CD4-positive, alpha-beta T cell (primary cell): ENCODE measurements around the gene ASIC4. TPM values are rescaled to one million over a fixed set of nuclear protein-coding genes. Genes with fewer than 3 reads are reported as not detected.

ENCODE experiments used
- ATAC-seq: fragments of 200-7000 bp; cut with Tn5 transposase; one replicate; pipeline ENCODE4 v1.10.0; 2022; ENCODE audit warnings: mild to moderate bottlenecking; ENCODE audit not compliant: poor library complexity
- CTCF ChIA-PET: fragments of 350-600 bp; sonication (Branson Sonifier 250); formaldehyde crosslinking; loops from one replicate; lab custom pipeline; 2021; ENCODE audit warnings: antibody characterized with exemption, inconsistent platforms; lab: Charles Lee
- POLR2A ChIA-PET: fragments of 350-600 bp; sonication (Branson Sonifier 250); formaldehyde crosslinking; loops from one replicate; lab custom pipeline; 2021; ENCODE audit warnings: antibody characterized with exemption, inconsistent platforms; lab: Charles Lee
- DNase-seq, 14 experiments: peaks; one replicate each; pipeline ENCODE4 v3.0.0-alpha.2; 2013 to 2020; ENCODE audit warnings: mixed read lengths in 2 of 14
- H3K27ac ChIP-seq, 2 donors: one replicate each; pipeline versions ENCODE4 v1.5.1 to v1.7.0; 2013; ENCODE audit warnings: low read length in 2 of 2, low read depth in 1 of 2, mild to moderate bottlenecking in 1 of 2
- H3K27me3 ChIP-seq, 2 experiments: 1 replicate in 1 of 2; 2 replicates in 1 of 2; pipeline versions ENCODE4 v1.6.1 to v1.7.0; 2013; ENCODE audit warnings: low read length in 2 of 2, control low read depth in 1 of 2, mild to moderate bottlenecking in 1 of 2, moderate library complexity in 1 of 2; ENCODE audit not compliant: insufficient read depth in 2 of 2, control insufficient read depth in 1 of 2
- H3K36me3 ChIP-seq: one replicate; pipeline ENCODE4 v1.6.1; 2013; ENCODE audit warnings: low read length, control low read depth; ENCODE audit not compliant: insufficient read depth
- H3K4me1 ChIP-seq: one replicate; pipeline ENCODE4 v1.6.1; 2013; ENCODE audit warnings: low read length, control low read depth; ENCODE audit not compliant: insufficient read depth
- H3K4me3 ChIP-seq: one replicate; pipeline ENCODE4 v1.5.1; 2013; ENCODE audit warnings: mild to moderate bottlenecking, low read length, moderate library complexity
- H3K9me3 ChIP-seq, 2 experiments: 1 replicate in 1 of 2; 2 replicates in 1 of 2; pipeline versions ENCODE4 v1.6.1 to v1.7.0; 2013; ENCODE audit warnings: low read length in 2 of 2, mild to moderate bottlenecking in 2 of 2, control low read depth in 1 of 2, moderate library complexity in 1 of 2; ENCODE audit not compliant: control insufficient read depth in 1 of 2, insufficient read depth in 1 of 2
- H3K27ac Mint-ChIP-seq: one replicate; pipeline ENCODE4 v1.8.0; 2020; ENCODE audit warnings: mixed read lengths
- H3K27me3 Mint-ChIP-seq: one replicate; pipeline ENCODE4 v1.8.0; 2021; ENCODE audit warnings: mixed read lengths
- H3K36me3 Mint-ChIP-seq: one replicate; pipeline ENCODE4 v1.8.0; 2021; ENCODE audit warnings: low read depth, mixed read lengths
- H3K4me1 Mint-ChIP-seq: one replicate; pipeline ENCODE4 v1.8.0; 2021; ENCODE audit warnings: low read depth, mixed read lengths
- H3K4me3 Mint-ChIP-seq: one replicate; pipeline ENCODE4 v1.8.0; 2020; ENCODE audit warnings: mild to moderate bottlenecking, mixed read lengths
- H3K9me3 Mint-ChIP-seq: one replicate; pipeline ENCODE4 v1.8.0; 2020; ENCODE audit warnings: mixed read lengths
- CTCF ChIP-seq: fragments of 200-600 bp; IDR thresholded peaks from one replicate; pipeline ENCODE4 v1.8.0; 2022; ENCODE audit warnings: antibody characterized with exemption, mild to moderate bottlenecking
- intact Hi-C, 2 experiments: fragments of 100-400 bp; cut with DNase I in 1 of 2; cut with micrococcal nuclease in 1 of 2; formaldehyde crosslinking; loops; one replicate each; pipeline versions ENCODE4 v1.15.1 to v1.9.0; 2023 to 2025; cut with DNase I, micrococcal nuclease
- total RNA-seq, 174 experiments: library from RNA in 2 of 174; stranded (reverse) in 2 of 174; gene quantifications; one replicate each; pipeline ENCODE4 v1.2.3 and lab custom pipeline; 2021 to 2026

Gene ASIC4
- total RNA-seq, 2 experiments from 2014 or later, result 0.08 to 0.17 TPM

- intact Hi-C loops, result loop anchor here in 1 of 2 experiments (5.0 kb wide), 2 partner anchors 60 to 90 kb away; no protein-coding TSS in a partner anchor
- Histone ChIP-seq H3K4me3 (no peak overlapping the region), H3K9me3 (no peaks in the 10 kb centered on the region), H3K36me3 (peaks cover 37% of the 10 kb centered on the region), H3K27ac (no peak overlapping the region), H3K27me3 (peaks cover 1 to 3% of the 10 kb centered on the region in 2 experiments), H3K4me1 (peaks cover 23% of the 10 kb centered on the region)
- Mint-ChIP-seq H3K27ac (no peak overlapping the region), H3K36me3 (peaks cover 57% of the 10 kb centered on the region), H3K4me1 (peaks cover 26% of the 10 kb centered on the region), H3K4me3 (no peak overlapping the region), H3K9me3 (no peaks in the 10 kb centered on the region), H3K27me3 (peaks cover 14% of the 10 kb centered on the region)
- no peak for TF ChIP-seq CTCF
- ChIA-PET POLR2A (no interaction called here), CTCF (no interaction called here)
- ATAC-seq (no peak), DNase-seq (no peak)
Observed at GRCh38 chr2:219502618-219503017, 11.7 kb upstream of the ASIC4 start.

- POLR2A ChIA-PET, result no interaction called here
- TF ChIP-seq CTCF, result no peak
- H3K27me3 Mint-ChIP-seq, result peaks cover 27% of the 10 kb centered on the region
- DNase-seq, result no peak
- peaks cover 37% of the 10 kb centered on the region for H3K36me3 ChIP-seq
- no peaks in the 10 kb centered on the region for H3K9me3 Mint-ChIP-seq
- H3K9me3 ChIP-seq, result peaks cover 0 to 6% of the 10 kb centered on the region in 2 experiments
- H3K27me3 ChIP-seq, result peaks cover 12 to 17% of the 10 kb centered on the region in 2 experiments
- H3K36me3 Mint-ChIP-seq, result peaks cover 54% of the 10 kb centered on the region
- H3K27ac ChIP-seq, result no peak overlapping the region
- intact Hi-C loops, result no loop called here
- no peak for ATAC-seq
- peaks cover 13% of the 10 kb centered on the region for H3K4me1 Mint-ChIP-seq
- H3K4me3 ChIP-seq, result no peak overlapping the region
- peaks cover 19% of the 10 kb centered on the region for H3K4me1 ChIP-seq
- H3K27ac Mint-ChIP-seq, result no peak overlapping the region
- CTCF ChIA-PET, result no interaction called here
- no peak overlapping the region for H3K4me3 Mint-ChIP-seq
Observed at GRCh38 chr2:219505585-219505984, 8.7 kb upstream of the ASIC4 start.

GRCh38 chr2:219506153-219506801 lies 8.0 kb upstream of the ASIC4 start:
- H3K27ac Mint-ChIP-seq, result no peak overlapping the region
- TF ChIP-seq CTCF, result no peak
- intact Hi-C loops, result no loop called here
- POLR2A ChIA-PET, result no interaction called here
- peaks cover 13% of the 10 kb centered on the region for H3K4me1 Mint-ChIP-seq
- H3K27me3 Mint-ChIP-seq, result peaks cover 34% of the 10 kb centered on the region
- DNase-seq (no peak), ATAC-seq (no peak)
- CTCF ChIA-PET, result no interaction called here
- no peak overlapping the region for H3K4me3 Mint-ChIP-seq
- no peaks in the 10 kb centered on the region for H3K9me3 Mint-ChIP-seq
- peaks cover 54% of the 10 kb centered on the region for H3K36me3 Mint-ChIP-seq
- Histone ChIP-seq H3K36me3 (peaks cover 37% of the 10 kb centered on the region), H3K27ac (no peak overlapping the region), H3K9me3 (peaks cover 0 to 13% of the 10 kb centered on the region in 2 experiments), H3K27me3 (peaks cover 19 to 24% of the 10 kb centered on the region in 2 experiments), H3K4me1 (peaks cover 19% of the 10 kb centered on the region), H3K4me3 (no peak overlapping the region)
